SK-N-DZ (cell line): ENCODE results near the gene GTPBP2.
"Not testable (repeated sequence)": the region's sequence is repeated elsewhere in the genome, so short reads cannot be mapped to it uniquely, and the experiment has no call there.

Source experiments
- DNase-seq: peaks from one replicate; pipeline ENCODE4 v3.0.0-alpha.2; 2015; ENCODE audit warnings: low spot score

The GTPBP2 gene

DNA sequence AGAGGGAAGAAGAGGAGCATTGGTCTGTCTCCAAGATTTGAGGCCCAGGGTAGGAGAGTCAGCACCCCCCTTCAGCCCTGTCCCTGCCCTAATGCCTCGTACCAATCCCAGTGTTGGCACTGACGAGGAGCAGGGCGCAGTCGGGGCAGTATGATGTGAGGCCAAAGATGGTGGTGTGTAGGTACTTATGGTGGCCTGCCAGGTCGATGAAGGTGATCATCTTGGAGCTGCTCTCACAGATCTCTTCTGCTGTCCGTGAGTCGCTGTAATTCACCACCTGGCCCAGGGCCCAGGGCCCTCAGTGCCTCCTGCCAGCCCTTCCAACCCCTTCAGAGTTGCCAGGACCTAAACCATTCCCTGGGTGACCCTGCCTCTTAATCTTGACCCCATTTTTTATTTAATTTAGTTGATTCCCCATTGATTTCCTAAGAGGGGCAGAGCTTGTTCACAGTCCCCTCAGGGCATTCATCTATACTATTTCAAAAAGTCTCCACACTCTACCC lies 4.2 kb downstream of the GTPBP2 start:
- DNase-seq = no peak

DNA sequence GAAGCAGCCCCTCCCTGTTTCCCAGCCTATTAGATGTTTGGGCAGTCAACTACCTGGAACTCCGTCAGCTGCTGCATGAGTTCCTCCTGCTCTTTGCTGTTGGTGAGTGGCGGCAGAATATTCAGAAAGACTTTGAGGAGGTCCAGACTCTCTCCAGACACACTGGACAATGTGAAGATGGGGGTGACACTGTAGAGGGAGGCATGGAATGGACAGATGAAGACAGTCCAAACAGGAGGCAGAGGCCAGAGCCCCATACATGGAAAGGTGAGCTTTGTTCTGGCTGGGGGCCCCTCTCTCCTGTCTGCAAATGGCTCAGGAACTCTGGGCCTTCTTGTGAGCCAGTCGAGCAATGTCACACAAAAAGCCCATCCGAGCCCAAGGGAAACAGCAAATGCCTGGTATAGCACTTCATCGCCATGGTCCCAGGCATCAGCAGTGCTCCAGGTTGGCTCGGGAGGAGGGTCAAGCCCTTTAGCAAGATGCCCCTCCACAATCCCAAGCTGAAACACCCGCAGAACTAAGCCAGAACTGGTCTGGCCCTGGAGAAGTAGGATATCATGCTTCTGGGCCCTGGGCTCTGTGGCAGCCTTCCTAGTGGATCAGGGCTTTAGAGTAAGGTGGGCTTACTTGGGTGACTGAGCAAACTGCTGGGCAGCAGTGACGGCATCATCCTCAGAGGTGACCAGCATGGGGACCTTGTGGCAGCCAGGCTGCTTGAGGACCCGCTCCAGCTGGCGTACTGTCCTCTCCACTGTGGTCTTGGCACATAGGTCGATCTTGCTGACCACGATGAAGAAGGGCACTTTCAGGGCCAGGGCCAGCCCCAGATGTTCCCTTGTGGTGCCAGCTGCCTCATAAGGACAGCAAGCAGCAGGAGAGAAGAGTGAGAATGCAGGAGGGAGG lies 4.9 kb downstream of the GTPBP2 start:
- no peak for DNase-seq

DNA sequence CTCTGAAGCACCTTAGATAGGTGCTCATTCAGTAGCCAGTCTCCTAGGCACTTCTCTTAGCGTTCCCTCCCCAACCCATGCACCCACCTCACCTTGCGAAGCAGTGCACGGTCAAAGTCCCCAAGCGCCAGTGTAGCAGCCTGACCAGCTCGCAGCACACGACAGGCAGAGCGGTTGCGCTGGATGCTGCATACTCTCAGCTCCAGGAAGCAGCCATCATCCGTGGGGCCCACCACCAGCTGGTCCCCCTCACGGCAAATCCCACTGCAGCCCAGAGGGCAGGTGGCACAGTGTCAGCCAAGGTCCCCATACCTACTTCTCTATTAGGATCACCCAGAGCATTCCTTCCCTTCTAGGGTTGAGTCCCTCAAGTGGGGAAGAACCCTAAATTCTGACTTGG lies 6.5 kb downstream of the GTPBP2 start:
- no peak for DNase-seq

DNA sequence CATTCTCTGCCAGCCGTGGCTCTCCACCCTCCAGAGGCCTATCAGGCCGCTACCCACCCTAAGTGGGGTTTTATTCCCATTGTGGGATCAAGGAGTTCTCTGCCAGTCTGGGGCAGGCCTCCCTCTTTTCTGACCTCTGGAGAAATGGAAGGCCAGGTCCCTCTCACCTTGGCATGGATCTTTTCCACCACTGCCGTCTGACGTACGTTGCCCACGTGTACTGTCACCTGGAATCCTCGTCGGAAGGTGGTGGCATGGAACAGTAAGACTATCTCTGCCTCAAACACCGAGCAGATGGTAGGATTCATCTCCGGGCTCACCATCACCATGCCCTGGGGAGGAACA lies 7.3 kb downstream of the GTPBP2 start:
- DNase-seq = no peak

DNA sequence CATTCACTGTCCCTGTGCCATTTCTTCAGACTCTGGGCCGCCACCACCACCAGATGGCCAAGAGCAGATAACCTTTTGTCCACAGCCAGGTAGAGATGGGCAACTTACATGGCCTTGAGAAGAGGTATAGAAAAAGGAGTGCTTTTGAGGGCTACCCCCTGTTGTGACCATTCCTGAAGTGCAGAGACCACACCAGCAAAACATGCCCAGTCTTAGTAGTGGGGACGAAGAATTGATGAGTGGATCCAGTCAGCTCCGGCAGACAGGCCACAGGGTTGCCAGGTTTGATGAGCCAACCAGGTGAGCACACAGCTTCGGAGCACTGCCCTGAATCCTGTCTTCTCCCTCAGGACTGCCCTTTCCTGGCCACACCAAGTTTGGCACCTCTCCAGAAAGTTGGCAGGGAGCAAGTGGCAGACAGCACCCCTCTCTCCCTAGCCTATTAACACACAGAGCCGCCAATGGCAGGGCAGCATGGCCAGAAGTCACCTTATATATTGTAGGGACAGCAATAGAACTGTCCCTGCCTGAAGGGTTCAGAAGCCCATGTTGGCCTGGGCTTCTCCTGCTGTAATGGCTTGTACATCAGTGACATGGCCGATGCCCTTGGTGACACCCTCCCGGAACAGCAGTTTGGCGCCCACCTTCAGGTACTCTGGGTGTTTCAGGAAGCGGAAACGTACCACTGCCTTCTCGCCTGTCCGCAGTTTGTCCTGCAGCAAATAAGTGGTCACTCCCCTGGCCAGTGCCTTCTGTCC lies 7.8 kb downstream of the GTPBP2 start:
- no peak for DNase-seq

DNA sequence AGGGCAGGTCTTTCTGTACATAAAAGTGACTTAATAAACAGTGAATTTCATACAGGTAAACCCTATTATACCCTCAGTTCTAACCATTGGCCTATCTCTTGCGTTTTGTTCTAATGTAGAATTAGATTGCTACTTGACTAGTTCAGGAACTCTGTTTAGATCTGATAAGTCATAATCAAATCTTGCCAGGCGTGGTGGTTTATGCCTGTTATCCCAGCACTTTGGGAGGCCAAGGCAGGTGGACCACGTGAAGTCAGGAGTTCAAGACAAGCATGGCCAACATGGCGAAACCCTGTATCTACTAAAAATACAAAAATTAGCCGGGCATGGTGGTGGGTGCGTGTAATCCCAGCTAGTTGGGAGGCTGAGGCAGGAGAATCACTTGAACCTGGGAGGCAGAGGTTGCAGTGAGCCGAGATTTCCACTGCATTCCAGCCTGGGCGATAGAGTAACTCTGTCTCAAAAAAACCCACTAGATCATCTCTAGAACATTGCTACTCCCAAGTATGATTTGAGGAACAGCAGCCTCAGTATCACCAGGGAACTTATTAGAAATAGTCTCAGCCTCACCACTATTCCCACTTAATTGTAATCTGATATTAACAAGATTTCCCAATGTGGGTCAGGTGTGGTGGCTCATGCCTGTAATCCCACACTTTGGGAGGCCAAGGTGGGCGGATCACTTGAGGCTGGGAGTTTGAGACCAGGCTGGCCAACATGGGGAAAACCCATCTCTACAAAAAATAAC lies 12.2 kb downstream of the GTPBP2 start:
- DNase-seq = no peak

DNA sequence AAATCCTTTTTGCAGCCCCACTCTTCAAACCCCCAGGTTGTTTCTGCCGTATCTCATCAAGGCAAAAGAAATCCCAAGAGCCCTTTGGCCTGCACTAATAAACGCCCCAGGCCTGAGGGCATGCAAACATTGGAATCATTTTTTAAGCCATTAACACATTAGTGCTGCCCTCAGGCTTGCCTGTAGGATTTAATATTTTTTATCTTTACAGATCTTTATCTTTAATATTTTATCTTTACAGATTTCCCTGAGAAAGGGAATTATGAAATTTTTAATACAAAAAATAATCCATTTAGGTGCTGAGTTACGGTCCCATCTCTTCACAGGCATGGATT lies 14.7 kb downstream of the GTPBP2 start:
- no peak for DNase-seq

DNA sequence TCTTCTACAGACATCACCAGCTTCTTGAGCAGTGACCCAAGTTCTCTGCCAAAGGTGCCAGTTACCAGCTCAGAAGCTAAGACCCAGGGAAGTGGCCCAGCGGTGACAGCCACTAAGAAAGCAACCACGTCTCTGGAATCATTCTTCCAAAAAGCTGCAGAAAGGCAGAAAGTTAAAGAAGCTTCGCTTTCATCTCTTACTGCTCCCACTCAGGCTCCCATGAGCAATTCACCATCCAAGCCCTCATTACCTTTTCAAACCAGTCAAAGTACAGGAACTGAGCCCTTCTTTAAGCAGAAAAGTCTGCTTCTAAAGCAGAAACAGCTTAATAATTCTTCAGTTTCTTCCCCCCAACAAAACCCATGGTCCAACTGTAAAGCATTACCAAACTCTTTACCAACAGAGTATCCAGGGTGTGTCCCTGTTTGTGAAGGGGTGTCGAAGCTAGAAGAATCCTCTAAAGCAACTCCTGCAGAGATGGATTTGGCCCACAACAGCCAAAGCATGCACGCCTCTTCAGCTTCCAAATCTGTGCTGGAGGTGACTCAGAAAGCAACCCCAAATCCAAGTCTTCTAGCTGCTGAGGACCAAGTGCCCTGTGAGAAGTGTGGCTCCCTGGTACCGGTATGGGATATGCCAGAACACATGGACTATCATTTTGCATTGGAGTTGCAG lies 15.2 kb downstream of the GTPBP2 start:
- DNase-seq = no peak

DNA sequence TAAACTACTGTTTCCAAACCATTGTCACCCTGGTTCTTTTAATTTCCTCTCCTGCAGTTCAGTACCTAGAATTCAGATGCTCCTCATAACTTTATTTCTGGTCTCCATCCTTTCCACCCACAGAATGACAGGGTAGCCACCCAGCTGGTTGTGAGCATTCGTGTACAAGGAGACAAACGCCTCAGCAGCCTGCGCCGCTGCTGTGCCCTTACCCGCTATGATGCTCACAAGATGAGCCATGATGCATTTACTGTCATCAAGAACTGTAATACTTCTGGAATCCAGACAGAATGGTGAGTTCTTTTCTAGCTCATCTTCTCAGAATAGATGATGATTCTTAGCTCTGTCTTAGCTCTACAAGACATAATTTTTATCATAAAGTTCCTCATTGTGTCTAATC lies 18.6 kb downstream of the GTPBP2 start:
- no peak for DNase-seq

DNA sequence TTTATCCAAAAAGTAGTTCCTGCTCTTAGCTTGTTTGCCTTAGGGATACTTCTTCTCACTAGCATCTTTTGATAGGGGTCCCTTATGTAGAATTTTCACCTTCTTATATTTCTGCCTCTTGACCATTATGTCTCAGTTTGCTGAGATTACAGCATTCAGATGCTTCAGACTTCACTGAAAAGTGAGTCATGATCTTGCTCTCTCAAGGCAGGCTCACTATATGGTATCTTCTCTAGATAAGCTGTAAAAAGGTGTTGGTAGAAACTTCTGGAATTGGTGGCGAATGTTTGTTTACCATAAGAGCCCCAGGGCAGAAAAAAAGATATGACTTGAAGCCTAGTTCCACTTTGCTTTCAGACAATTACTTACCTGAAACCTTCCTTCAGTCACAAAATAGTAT lies 19.7 kb downstream of the GTPBP2 start:
- no peak for DNase-seq

DNA sequence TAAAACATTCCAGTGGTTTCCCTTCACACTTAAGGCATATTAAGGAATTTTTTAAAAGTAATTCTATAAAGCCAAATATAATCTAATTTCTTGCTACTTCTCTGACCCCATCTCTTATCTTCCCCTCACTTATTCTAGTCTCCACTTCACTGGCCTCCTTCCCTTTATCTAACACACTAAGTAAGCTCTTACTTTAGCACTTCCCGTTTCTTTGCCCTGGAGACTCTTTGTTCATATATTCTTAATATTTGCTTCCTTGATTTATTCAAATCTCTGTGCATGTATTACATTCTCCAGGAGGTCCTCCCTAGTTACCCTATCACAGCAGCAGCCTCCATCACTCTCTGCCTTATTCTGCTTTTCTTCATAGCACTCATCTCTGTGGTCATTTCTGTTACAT lies 20.3 kb downstream of the GTPBP2 start:
- DNase-seq = no peak

DNA sequence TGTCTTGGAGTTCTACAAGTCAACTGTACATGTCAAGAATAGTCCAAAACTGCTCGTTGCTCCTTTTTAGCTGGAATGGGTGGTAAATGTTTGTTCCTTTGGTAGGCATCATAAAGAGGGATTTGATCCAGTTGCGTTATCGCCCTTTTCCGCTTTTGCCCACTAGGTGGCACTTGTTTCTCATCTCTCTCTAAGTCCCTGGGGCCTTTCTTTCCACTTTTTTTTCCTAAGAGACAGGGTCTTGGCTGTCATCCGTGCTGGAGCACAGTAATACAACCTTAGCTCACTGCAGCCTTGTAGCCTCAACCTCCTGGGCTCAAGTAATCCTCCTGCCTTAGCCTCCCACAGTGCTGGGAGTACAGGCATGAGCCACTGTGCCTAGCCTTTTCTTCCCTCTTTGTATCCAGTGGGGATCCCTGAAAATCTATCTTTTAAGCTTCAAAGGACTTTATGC lies 20.7 kb downstream of the GTPBP2 start:
- peak; percentile 82 for DNase-seq

DNA sequence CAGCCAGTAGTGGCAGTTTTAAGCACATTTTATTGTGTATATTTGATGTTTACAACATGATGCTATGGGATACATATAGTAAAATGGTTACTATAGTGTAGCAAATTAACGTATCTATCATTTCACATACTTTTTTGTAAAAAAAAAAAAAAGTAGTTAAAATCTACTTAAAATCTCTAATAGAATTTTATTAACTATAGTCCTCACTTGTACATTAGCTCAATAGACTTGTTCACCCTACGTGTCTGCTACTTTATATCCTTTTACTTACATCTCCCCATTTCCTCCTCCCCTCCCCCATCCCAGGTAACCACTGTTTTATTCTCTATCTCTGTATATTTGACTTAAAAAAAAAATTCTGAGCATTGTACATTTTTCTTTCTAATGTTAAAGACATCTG lies 23.0 kb downstream of the GTPBP2 start:
- DNase-seq = no peak

DNA sequence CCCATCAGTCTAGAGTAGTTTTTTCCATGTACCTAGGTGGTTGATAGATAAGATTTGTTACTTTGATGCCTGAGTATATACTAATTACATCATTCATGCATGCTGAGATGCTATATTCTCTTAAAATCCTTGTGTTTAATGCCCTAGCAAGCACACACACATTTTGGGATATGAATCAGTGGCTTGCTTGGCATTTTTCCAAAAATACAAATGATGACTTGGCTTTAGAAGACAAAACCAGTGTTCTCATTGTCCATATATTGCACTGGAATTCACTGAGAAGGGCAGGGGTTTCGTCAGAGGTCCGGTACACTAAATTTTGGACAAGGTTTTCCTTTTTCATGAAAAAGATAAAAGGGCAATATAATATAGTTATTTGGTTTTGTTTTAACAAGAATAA lies 24.9 kb downstream of the GTPBP2 start:
- no peak for DNase-seq

DNA sequence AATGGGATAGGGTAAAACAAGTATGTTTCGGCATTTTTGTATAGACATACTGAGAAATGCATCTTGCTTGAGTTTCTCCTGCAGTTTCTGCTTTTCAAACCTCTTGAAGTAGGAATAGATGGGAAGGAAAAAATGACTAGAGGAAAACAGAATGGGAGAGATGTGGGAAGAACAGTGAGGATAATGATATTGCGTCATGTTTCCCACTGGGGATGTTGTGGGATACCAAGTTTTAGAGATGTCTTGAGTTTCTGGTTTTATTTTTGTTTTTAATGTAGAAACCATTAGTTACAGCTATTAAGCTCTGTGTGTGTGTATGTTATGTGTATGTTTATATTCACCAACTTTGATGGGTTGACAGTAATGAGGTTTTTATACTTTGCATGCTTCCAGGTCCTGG lies 28.5 kb downstream of the GTPBP2 start:
- DNase-seq = no peak

DNA sequence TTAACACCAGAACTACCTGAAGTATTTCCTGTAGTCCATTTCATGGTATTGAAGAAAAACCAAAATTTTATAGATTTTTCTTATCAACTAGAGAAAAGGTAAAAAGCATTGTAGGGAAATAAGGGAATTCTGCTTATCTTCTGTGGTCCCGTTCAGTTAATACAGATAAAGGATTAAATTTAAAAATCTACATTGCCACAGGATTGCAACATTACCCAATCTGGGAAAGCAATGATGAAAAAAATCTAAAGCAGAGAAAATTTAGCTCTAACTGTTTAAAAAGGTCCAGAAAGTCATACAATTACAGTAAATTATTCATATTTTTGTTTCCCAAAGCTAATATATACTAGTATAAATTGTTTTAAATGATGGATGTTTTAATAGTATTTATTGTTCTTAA lies 35.1 kb downstream of the GTPBP2 start:
- DNase-seq = no peak

DNA sequence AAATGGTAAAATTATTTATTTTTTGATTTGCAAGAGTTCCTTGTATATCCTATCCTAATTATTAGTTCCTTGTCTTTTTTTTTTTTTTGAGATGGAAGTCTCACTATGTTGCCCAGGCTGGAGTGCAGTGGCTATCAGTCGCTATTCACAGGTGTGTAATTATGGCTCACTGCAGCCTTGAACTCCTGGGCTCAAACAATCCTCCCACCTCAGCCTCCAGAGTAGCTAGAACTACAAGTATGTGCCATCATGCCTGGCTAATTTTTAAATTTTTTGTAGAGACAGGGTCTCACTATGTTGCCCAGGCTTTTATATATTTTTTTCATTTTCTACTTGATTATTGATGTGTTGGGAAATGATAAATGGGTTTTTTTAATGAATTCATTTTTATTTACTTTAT lies 39.5 kb downstream of the GTPBP2 start:
- DNase-seq = not testable (repeated sequence)

DNA sequence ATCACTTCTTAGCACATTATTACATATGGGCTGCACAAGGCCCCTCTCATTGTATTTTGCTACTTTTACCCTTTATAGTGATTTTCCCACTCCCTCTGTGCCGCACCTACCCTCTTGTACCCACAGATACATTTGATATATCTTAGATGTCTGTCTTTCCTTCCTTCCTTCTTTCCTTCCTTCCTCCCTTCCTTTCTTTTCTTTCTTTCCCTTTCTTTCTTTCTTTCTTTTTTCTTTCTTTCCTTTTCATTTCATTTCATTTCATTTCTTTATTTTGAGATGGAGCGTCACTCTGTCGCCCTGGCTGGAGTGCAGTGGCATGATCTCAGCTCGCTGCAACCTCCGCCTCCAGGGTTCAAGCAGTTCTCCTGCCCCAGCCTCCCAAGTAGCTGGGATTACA lies 40.9 kb downstream of the GTPBP2 start:
- no peak for DNase-seq

DNA sequence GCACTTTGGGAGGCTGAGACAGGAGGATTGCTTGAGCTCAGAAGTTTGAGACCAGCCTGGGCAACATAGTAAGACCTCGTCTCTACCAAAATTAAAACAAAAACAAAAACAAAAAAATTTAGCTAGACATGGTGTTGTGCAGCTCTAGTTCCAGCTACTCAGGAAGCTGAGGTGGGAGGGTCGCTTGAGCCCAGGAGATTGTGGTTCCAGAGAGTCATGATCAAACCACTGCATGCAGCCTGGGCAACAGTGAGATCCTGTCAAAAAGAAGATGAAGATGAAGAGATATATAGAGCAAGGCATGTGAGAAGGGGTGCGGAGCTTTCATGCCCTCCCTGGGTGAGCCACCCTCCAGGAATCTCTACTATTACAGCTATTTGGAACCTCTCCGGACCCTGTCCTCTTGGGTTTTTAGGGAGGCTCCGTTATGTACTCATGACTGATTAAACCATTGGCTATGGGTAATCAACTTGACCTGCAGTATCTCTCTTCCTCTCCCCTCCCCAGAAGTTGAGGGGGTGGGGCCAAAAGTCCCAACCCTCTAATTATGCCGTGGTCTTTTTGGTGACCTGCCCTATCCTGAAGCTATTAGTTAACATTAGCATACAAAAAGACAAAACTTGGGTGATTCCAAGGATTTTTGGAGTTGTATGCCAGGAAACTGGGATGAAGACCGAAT lies 44.0 kb downstream of the GTPBP2 start:
- DNase-seq = no peak

DNA sequence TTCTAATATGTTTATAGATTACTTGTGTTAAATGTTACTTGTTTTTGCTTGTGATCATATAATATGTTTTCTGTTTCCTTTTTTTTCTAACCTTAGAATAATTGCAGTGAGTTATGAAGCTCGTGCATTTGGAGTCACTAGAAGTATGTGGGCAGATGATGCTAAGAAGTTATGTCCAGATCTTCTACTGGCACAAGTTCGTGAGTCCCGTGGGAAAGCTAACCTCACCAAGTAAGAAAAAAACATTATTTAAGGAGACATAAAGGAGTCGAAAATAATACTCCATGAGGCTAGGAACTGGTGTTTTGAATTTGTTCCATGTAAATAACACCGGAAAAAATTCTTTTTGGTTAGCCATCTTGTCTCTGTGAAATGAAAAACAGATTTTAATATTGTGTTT lies 46.2 kb downstream of the GTPBP2 start:
- no peak for DNase-seq

DNA sequence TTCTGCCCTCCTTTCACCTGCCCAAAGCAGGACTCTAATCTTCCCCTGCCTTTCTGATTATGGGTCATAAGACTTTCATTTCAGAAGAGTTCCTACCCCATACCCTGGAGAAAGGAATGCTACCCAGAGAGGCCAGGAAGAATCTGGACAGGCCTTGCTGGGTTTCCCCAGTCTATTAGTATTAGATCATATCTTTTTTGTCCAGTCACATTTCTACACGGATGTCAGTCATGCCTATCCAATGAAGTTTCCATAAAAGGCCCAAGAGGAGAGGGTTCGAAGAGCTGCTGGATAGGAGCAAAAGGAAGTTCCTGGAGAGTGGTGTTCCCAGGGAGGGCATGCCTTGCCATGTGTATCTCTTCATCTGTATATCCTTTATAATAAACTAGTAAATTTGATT lies 49.9 kb downstream of the GTPBP2 start:
- DNase-seq = no peak
